G401.6 (cell line): ENCODE measurements around the gene SEMA3C.
"Not testable (repeated sequence)": the region's sequence is repeated elsewhere in the genome, so short reads cannot be mapped to it uniquely, and the experiment has no call there.

Source experiments
- FAIRE-seq: peaks from 2 replicates; lab custom pipeline; 2012; peaks lifted over from hg19 to GRCh38; lab: Jason Lieb, UNC

The SEMA3C gene

GRCh38 chr7:80926955-80927354 lies 8.1 kb upstream of the SEMA3C start:
- not testable (repeated sequence) for FAIRE-seq

- FAIRE-seq = peak; percentile 17
Measured at GRCh38 chr7:80924090-80924489, 5.2 kb upstream of the SEMA3C start.

- FAIRE-seq = no peak
Measured at GRCh38 chr7:80923211-80923612, 4.4 kb upstream of the SEMA3C start.

- peak; percentile 33 for FAIRE-seq
Measured at GRCh38 chr7:80922253-80923049, 3.6 kb upstream of the SEMA3C start.

- FAIRE-seq = no peak
Measured at GRCh38 chr7:80921130-80921529, 2.3 kb upstream of the SEMA3C start.

- no peak for FAIRE-seq
Measured at GRCh38 chr7:80918399-80918798, 452 bp downstream of the SEMA3C start.

- FAIRE-seq = peak; percentile 95
Measured at GRCh38 chr7:80916770-80917741, 1.8 kb downstream of the SEMA3C start.

GRCh38 chr7:80910228-80910627 lies 8.6 kb downstream of the SEMA3C start:
- FAIRE-seq = peak; percentile 21

GRCh38 chr7:80908360-80908797 lies 10.5 kb downstream of the SEMA3C start:
- no peak for FAIRE-seq

GRCh38 chr7:80907612-80908011 lies 11.2 kb downstream of the SEMA3C start:
- FAIRE-seq = peak; percentile 47

- FAIRE-seq = no peak
Measured at GRCh38 chr7:80907141-80907601, 11.7 kb downstream of the SEMA3C start.

- no peak for FAIRE-seq
Measured at GRCh38 chr7:80905334-80905733, 13.5 kb downstream of the SEMA3C start.

- no peak for FAIRE-seq
Measured at GRCh38 chr7:80902716-80903308, 16.0 kb downstream of the SEMA3C start.

GRCh38 chr7:80902019-80902418 lies 16.8 kb downstream of the SEMA3C start:
- FAIRE-seq = no peak

- FAIRE-seq = no peak
Measured at GRCh38 chr7:80900583-80901576, 18.0 kb downstream of the SEMA3C start.

- FAIRE-seq = peak; percentile 3
Measured at GRCh38 chr7:80896906-80897598, 21.8 kb downstream of the SEMA3C start.

- FAIRE-seq = no peak
Measured at GRCh38 chr7:80895056-80895455, 23.8 kb downstream of the SEMA3C start.

- no peak for FAIRE-seq
Measured at GRCh38 chr7:80891259-80891544, 27.6 kb downstream of the SEMA3C start.

- peak; percentile 76 for FAIRE-seq
Measured at GRCh38 chr7:80890426-80891258, 28.2 kb downstream of the SEMA3C start.

- peak; percentile 91 for FAIRE-seq
Measured at GRCh38 chr7:80889525-80889924, 29.3 kb downstream of the SEMA3C start.
